ENCODE data around the gene MAP6. TPM values are rescaled to one million over a fixed set of nuclear protein-coding genes. Genes with fewer than 3 reads are reported as not detected.

MAP6 gene
- total RNA-seq, 1 experiment from 2014 or later, result 0.79 TPM

DNA sequence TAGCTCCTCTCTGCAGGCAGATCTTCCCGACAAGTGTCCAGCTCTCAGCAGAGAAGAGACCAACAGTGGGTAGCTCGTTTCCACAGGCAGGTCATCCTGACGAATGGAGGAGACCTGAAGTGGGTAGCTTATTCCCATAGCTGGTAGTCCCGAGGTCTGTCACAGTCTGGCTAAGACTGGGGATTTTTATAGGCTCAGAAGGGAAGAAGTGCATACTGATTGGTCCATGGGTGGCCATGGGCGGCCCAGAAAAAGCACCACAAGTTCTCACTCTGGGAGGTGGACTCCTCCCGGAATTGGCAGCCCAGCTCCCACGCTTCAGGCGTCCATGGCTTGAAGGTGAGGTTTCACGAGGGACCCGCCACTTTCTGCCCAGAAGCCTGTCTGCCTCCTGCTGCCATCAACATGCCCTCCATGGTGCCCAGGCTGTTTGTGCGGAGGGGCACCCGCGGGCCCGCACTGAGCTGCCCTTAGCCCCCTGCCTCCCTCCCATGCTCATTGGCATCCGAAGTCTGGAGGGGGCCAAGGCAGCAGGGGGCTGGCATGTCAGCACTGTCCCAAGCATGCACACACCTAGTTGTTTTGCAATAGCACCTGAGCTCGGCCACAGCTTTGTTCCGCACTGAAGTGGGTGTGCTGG, 9.9 kb upstream of the MAP6 start:
- Histone ChIP-seq H3K4me3 (no peak overlapping the region), H3K4me1 (no peaks in the 10 kb centered on the region), H3K36me3 (no peaks in the 10 kb centered on the region), H3K27me3 (no peaks in the 10 kb centered on the region), H3K27ac (no peak overlapping the region), H3K9me3 (replicated peaks) (0 out of 2 replicates have a peak, but pooled peaks cover 3% of the 10 kb centered on the region)
- DNase-seq, result no peak

DNA sequence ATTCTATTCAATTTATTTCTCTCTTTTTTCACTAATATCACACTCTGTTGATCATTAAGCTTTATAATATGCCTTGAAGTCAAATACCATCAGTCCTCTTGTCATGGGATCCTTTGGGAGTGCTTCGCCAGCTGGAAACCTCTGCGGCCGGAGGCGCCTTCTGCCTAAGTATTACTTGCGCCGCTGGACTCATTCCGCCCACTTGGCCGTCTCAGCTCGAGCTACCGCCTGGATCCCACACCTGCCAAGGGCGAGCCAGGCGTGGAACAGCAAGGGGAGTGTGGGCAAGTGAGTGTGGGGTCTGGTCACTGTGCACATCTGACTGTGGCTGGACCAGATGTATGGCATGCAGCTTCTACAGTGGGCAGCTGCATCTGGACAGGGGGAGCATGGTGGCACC, 9.1 kb upstream of the MAP6 start:
- no peak for DNase-seq
- H3K9me3 ChIP-seq (replicated peaks), result 0 out of 2 replicates have a peak, but pooled peaks cover 3% of the 10 kb centered on the region
- H3K4me1 ChIP-seq, result no peaks in the 10 kb centered on the region
- H3K27ac ChIP-seq, result no peak overlapping the region
- no peaks in the 10 kb centered on the region for H3K36me3 ChIP-seq
- H3K4me3 ChIP-seq, result no peak overlapping the region
- no peaks in the 10 kb centered on the region for H3K27me3 ChIP-seq

DNA sequence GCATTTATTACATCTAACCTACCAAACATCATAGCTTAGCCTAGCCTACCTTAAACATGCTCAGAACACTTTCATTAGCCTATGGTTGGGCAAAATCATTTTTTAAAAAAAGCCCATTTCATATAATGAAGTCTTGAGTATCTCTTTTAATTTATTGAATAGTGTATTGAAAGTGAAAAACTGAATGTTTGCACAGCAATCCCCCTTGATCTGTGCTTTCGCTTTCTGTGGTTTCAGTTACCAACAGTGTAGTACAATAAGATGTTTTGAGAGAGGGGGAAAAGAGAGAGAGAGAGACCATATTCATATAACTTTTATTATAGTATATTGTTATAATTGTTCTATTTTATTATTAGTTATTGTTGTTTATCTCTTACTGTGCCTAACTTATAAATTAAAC, 8.4 kb upstream of the MAP6 start:
- Histone ChIP-seq H3K27ac (no peak overlapping the region), H3K9me3 (replicated peaks) (0 out of 2 replicates have a peak, but pooled peaks cover 3% of the 10 kb centered on the region), H3K4me3 (no peak overlapping the region), H3K36me3 (no peaks in the 10 kb centered on the region), H3K4me1 (no peaks in the 10 kb centered on the region), H3K27me3 (no peaks in the 10 kb centered on the region)
- no peak for DNase-seq

DNA sequence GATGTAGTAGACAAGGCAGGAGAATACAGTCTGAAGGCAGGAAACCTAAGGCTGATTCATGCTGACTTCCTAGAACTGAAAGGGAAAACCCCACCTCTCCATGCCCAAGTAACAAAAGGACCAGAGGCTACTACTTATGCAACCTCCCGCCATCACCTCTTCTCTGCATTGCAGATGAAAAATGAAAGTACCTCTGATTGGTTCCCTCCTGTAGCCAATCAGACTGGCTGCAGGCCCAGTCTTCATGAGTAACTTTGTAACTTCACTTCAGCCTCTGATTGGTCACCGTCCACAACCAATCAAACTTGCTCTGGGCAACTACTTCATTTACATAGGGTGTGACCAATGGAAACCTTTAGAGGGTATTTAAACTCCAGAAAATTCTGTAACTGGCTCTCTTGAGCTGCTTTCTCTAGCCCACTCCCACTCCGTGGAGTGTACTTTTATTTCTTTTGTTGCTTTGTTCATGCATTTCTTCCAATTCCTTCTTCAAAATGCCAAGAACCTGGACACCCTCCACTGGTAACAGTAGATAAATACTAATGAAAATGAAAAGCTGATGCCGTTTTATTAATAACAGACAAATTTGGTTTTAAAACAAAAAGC, 5.2 kb upstream of the MAP6 start:
- Histone ChIP-seq H3K36me3 (no peaks in the 10 kb centered on the region), H3K27me3 (no peaks in the 10 kb centered on the region), H3K27ac (no peak overlapping the region), H3K4me3 (no peak overlapping the region), H3K4me1 (no peaks in the 10 kb centered on the region), H3K9me3 (replicated peaks) (0 out of 2 replicates have a peak, but pooled peaks cover 3% of the 10 kb centered on the region)
- DNase-seq, result peak; percentile 32 to 48

DNA sequence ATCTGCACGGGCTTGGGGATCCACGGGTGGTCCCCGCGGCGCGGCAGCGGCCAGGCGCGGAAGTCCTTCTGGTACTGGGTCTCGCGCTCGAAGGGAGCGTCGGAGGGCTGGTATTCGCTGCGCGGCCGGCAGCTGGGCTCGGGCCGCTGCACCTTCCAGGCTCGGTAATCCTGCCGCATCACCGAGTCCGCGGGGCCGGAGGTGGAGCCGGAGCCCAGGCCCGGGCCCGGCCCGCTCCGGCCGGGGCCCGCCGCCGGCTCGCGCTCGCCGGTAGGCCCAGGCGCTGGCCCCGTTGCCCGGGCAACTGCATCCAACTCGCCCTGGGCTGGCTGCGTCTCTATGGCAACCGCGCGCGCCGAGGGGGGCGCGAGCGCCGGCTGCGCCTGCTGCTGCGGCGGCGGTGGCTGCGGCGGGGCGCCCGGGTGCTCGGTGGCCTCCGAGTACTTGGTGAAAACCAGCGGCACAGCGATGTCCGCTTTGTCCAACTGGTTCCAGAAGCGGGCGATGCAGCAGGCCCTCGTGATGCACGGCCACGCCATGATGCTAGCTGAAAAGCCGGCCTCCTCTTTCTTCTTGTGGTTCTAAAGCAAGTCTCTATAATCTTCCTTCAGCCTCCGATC, 897 bp downstream of the MAP6 start:
- H3K9me3 ChIP-seq (replicated peaks), result no peaks in the 10 kb centered on the region
- H3K27me3 ChIP-seq, result no peaks in the 10 kb centered on the region
- H3K27ac ChIP-seq, result no peak overlapping the region
- peaks cover 17% of the 10 kb centered on the region for H3K4me1 ChIP-seq
- H3K36me3 ChIP-seq, result no peaks in the 10 kb centered on the region
- peak overlapping the region; percentile 56 for H3K4me3 ChIP-seq
- DNase-seq, result peak; percentile 43 to 49

DNA sequence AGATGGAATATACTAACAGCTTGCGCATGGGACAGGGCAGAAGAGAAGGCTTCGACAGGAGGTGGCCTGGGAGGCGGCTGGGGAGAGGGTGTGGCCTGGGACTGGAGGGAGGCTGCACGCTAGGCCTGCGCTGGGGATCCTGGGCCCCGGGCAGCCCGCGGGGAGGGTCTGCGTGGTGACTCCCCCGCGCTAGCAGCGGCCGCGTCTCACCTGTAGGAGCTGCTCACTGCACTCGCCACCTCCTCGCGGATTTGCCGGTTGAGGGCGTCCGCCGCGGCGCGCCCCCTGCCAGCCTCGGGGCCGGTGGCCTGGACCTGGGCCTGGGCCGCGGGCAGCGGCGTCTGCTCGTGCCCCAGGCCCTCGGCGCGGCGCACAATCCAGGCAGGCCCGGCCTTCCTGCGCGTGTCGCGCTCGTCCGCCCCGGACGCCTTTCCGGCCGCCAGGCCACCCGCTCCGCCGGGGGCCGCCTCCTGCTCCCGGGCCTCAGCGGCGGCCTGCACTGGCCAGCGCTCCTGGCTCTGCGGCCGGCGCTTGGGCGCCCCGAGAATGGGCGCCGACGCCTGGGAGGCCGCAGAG, 1.5 kb downstream of the MAP6 start:
- DNase-seq, result no peak
- peak overlapping the region; percentile 29 for H3K4me3 ChIP-seq
- H3K27me3 ChIP-seq, result no peaks in the 10 kb centered on the region
- H3K27ac ChIP-seq, result no peak overlapping the region
- no peaks in the 10 kb centered on the region for H3K36me3 ChIP-seq
- no peaks in the 10 kb centered on the region for H3K9me3 ChIP-seq (replicated peaks)
- peaks cover 18% of the 10 kb centered on the region for H3K4me1 ChIP-seq

DNA sequence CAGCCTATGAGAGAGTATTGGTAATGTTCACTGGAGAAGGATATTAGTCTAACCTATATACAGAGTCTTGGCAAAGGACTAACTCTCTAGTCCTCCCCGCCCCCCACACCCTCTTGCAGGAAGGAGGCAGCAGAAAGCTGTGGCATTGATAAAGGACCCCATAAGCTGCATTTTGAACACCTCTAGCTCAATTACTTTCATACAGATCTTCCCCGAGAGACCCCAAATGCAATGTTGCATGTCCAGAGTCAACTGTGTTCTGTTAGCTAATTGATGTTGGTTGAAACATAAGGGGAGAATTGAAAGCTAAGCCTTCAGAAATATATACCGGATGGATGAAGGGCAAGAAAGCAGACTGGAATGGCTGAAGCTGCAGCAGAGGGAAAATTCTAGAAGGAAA, 2.8 kb downstream of the MAP6 start:
- Histone ChIP-seq H3K27ac (no peak overlapping the region), H3K9me3 (replicated peaks) (no peaks in the 10 kb centered on the region), H3K36me3 (no peaks in the 10 kb centered on the region), H3K4me1 (peaks cover 18% of the 10 kb centered on the region), H3K4me3 (no peak overlapping the region), H3K27me3 (no peaks in the 10 kb centered on the region)
- DNase-seq, result no peak

DNA sequence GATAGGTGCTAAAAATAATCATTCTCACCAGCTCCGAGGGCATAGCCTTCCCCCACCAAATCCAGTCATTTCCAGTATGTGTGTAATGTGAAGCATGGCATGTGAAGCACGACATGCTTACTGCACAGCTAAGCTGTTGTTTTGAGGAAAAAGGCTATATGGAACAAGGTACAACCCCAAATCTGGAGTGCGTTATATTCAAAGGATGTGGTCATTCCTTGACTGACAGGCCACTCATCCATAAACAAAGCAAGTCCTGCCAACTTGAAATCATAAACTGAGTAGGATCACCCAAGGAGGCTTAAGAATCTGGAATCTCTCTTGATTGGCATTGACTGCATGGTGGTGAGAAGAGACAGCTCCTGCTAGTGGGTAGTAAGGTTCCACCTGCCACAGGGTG, 3.7 kb downstream of the MAP6 start:
- Histone ChIP-seq H3K4me1 (peaks cover 18% of the 10 kb centered on the region), H3K27ac (no peak overlapping the region), H3K4me3 (no peak overlapping the region), H3K36me3 (no peaks in the 10 kb centered on the region), H3K9me3 (replicated peaks) (no peaks in the 10 kb centered on the region), H3K27me3 (no peaks in the 10 kb centered on the region)
- no peak for DNase-seq

DNA sequence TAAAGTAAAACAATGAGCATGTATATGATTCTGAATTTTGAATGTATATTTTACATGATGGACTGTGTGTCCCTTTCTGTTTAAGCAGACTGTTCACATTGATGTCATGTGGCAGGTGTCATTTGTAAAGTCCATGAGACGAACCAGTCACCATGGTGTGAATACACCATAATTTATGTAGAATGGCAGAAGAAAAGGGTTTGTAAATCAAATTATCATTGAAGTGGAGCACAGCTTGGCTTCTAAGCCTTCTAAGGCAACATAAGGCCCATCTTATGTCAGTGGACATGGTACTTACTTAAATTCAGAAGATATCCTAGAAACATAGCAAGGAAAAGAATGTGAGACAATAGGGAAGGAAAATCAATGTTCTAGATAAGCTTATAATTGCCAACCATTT, 4.4 kb downstream of the MAP6 start:
- peak in 1 of 2 experiments; percentile 14 for DNase-seq
- no peak overlapping the region; the same call in 1 of the 2 replicates for H3K27ac ChIP-seq
- H3K36me3 ChIP-seq, result no peaks in the 10 kb centered on the region
- no peaks in the 10 kb centered on the region for H3K27me3 ChIP-seq
- H3K9me3 ChIP-seq (replicated peaks), result no peaks in the 10 kb centered on the region
- peaks cover 18% of the 10 kb centered on the region for H3K4me1 ChIP-seq
- no peak overlapping the region for H3K4me3 ChIP-seq

DNA sequence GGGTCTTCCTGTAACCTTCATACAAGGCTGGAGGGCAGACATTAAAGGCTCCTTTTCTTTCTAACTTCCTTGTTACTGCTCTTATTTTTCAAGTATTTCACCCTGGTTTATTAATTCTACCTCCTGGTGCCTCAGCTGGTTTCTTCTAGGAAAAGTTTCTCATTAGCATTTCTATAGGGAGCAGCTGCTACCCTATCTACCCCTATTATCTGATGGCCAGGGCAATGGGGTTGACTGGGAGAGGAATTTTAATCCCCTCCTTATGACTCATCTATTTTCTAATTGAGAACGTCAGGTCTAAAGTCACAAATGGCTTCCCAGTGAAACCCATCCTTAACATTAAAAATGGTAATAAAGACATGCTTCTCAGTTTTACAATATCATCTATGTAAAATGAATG, 5.0 kb downstream of the MAP6 start:
- no peaks in the 10 kb centered on the region for H3K27me3 ChIP-seq
- H3K36me3 ChIP-seq, result no peaks in the 10 kb centered on the region
- DNase-seq, result peak; percentile 51 to 64
- H3K27ac ChIP-seq, result peak overlapping the region; percentile 49
- no peak overlapping the region; the same call in 1 of the 2 replicates for H3K4me3 ChIP-seq
- no peaks in the 10 kb centered on the region for H3K9me3 ChIP-seq (replicated peaks)
- peaks cover 18% of the 10 kb centered on the region for H3K4me1 ChIP-seq

DNA sequence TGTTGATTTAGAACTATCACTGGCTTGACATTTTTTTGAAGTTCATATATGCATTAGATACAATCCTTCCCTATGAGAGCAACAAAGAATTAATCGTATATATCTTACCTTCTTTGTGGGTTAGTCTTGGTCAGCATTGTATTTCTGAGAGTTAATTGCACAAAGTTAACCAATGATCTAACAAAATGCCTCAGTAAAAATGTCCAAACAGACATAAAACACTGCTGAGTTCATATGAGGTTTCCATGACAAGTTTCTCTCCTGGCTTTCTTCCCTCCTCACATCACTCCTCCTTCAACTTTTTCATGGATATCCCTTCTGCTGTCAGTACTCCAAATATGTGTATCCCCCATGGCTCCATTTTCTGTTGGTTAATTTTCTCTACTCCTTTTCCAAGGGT, 9.0 kb downstream of the MAP6 start:
- Histone ChIP-seq H3K27me3 (no peaks in the 10 kb centered on the region), H3K27ac (no peak overlapping the region), H3K4me1 (peaks cover 32% of the 10 kb centered on the region), H3K4me3 (no peak overlapping the region), H3K9me3 (replicated peaks) (no peaks in the 10 kb centered on the region), H3K36me3 (no peaks in the 10 kb centered on the region)
- DNase-seq, result no peak

DNA sequence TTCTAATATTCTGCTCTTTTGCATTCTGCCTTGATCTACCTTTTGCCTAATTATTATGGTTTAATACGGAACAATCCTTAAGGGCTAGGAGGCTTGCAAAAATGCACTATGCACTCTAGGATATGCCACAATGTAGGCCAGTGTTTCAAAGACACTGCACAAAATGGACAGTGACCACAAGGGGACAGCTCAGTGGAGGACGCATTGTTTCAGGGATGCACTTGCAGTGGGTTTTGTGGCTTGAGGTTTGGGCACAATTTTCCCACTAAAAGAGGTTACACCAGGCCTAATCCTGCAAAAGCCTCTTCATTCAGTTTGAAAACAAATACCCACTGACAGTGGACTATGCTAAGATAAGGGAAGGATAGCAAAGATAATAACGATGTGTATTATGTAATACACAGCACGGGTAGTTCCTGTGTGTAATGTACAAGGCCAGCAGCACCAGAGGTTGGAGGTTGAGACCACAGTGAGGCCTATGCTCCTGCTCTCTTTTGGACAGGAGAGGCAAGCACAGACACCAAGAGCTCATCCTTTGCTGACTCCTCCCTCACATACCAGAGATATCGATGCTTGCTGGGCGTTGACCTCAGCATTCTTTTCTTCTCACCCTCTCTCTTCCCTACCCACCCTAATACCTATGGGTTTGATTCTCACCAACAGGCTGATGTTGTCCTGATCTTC, 12.7 kb downstream of the MAP6 start:
- Histone ChIP-seq H3K4me3 (no peak overlapping the region), H3K9me3 (replicated peaks) (no peaks in the 10 kb centered on the region), H3K27me3 (no peaks in the 10 kb centered on the region), H3K4me1 (peaks cover 14% of the 10 kb centered on the region), H3K36me3 (no peaks in the 10 kb centered on the region), H3K27ac (no peak overlapping the region)
- DNase-seq, result peak in 1 of 2 experiments; percentile 36

DNA sequence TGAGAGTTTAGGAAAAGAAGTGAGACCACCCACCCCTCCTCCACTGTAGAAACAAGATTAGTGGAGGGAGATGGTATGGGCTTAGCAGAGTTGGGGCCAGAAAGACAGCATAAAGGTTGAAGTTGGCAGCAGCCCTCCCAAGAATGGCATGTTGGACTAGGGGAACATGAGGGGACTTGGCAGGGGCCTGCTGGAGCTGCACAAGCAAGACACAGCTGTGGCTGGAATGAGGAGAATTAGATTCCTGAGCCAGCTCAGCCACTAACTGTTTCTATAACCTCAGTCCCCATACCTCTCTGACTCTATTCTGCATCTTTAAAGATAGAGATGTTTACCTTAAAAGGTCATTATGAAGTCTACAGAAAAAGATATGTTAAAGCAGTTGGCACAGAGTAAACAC, 13.2 kb downstream of the MAP6 start:
- Histone ChIP-seq H3K4me1 (peaks cover 14% of the 10 kb centered on the region), H3K27ac (no peak overlapping the region)

DNA sequence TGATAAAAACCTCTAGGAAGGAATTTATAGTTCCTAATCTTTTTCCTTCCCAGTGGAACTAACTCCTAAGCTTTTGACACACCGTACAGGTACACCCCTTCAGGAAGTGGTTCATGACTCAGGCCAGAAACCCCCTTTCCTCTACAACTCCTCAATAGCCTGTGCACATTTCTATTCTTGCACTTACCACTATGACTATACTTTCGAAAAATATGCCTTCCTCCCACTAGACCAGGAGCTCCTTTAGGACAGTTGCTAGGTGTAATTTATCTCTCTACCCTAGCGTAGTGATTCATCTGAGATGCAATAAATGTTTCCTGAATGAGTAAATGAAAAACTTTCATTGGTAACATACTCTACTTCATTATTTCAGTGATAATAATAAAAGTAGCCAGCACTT, 14.5 kb downstream of the MAP6 start:
- no peak overlapping the region for H3K4me3 ChIP-seq
- no peak for DNase-seq
- H3K9me3 ChIP-seq (replicated peaks), result no peaks in the 10 kb centered on the region
- peaks cover 14% of the 10 kb centered on the region for H3K4me1 ChIP-seq
- no peak overlapping the region for H3K27ac ChIP-seq
- no peaks in the 10 kb centered on the region for H3K27me3 ChIP-seq
- H3K36me3 ChIP-seq, result no peaks in the 10 kb centered on the region

More for the DNA sequence above, 13.2 kb downstream of the MAP6 start:
- H3K36me3 ChIP-seq, result no peaks in the 10 kb centered on the region
- no peaks in the 10 kb centered on the region for H3K27me3 ChIP-seq
- H3K9me3 ChIP-seq (replicated peaks), result no peaks in the 10 kb centered on the region
- H3K4me3 ChIP-seq, result no peak overlapping the region
- DNase-seq, result no peak

DNA sequence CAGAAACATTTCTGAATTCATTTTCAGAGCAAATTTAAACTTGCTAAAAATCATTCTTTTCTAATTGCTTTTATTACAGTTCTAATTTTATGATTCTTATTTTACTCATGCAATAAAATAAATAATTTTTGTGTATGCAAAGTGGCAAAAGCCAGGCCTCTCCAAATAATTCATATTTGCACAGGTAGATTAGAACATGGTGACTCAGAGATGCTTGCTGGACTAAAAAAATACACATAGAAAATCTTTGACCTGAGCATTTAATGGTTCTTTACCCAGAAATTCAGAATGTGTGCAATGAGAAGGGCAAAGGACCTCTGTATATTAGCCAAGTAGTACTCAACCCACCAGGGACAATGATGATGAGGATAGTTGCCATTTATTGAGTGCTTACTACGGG, 15.3 kb downstream of the MAP6 start:
- Histone ChIP-seq H3K4me1 (peaks cover 14% of the 10 kb centered on the region), H3K27me3 (no peaks in the 10 kb centered on the region), H3K27ac (no peak overlapping the region), H3K9me3 (replicated peaks) (no peaks in the 10 kb centered on the region), H3K36me3 (no peaks in the 10 kb centered on the region), H3K4me3 (no peak overlapping the region)
- no peak for DNase-seq

Measured in SJCRH30 (cell line).